ENCODE measurements around the gene DDX59. TPM values are rescaled to one million over a fixed set of nuclear protein-coding genes. Genes with fewer than 3 reads are reported as not detected.

Gene DDX59
- total RNA-seq, 1 experiment from 2014 or later: 16.0 TPM

- TF ChIP-seq EZH2phosphoT487 (IDR thresholded peaks at IDR 0.05; ENCODE audit: borderline replicate concordance) (no peak), ZBTB33 (IDR thresholded peaks at IDR 0.05; ENCODE audit: extremely low read depth, insufficient replicate concordance, low read length) (no peak), ELF1 (IDR thresholded peaks at IDR 0.05; ENCODE audit: borderline replicate concordance, low read depth) (no peak), TCF7L2 (IDR thresholded peaks at IDR 0.05; ENCODE audit: borderline replicate concordance, extremely low read depth, insufficient read depth, insufficient read length) (peak; percentile 29), POLR2AphosphoS5 (IDR thresholded peaks at IDR 0.05; ENCODE audit: low read depth, low read length) (peak; percentile 42; the same call in 1 of the 2 replicates), JUND (IDR thresholded peaks at IDR 0.05) (peak; percentile 5; the same call in 1 of the 2 replicates), POLR2A (IDR thresholded peaks at IDR 0.05; ENCODE audit: borderline replicate concordance, extremely low read depth, insufficient read depth, insufficient read length) (no peak), ZNF274 (IDR thresholded peaks at IDR 0.05; ENCODE audit: low read depth, low read length) (no peak), EGR1 (IDR thresholded peaks at IDR 0.05; ENCODE audit: low read depth) (no peak), SP1 (IDR thresholded peaks at IDR 0.05; ENCODE audit: low read depth) (no peak; the same call in 1 of the 2 replicates)
Measured at GRCh38 chr1:200670242-200671118, 773 bp upstream of the DDX59 start (continued).
